ENCODE results near the gene GLTP.
"Not testable (repeated sequence)": the region's sequence is repeated elsewhere in the genome, so short reads cannot be mapped to it uniquely, and the experiment has no call there.

Gene GLTP

GRCh38 chr12:109880043-109880931, at the start of gene GLTP:
Gene GLTP, minus strand, starts transcription at chr12:109880541. Its CDS starts 167 bp downstream, at chr12:109880374.
- no peaks in the 10 kb centered on the region for H3F3A ChIP-seq (ENCODE audit: low read depth)
- H3K9me3 ChIP-seq (ENCODE audit: insufficient read depth, low read depth, low read length), result no peaks in the 10 kb centered on the region
- peak within 1 kb of the TSS; percentile 90 for H3K4me3 ChIP-seq (ENCODE audit: low read length, poor library complexity, severe bottlenecking)
- H4K20me1 ChIP-seq (ENCODE audit: insufficient read depth, low read length, poor library complexity, severe bottlenecking), result peaks cover 6% of the 10 kb centered on the region
- no peaks in the 10 kb centered on the region for H3K9me2 ChIP-seq (replicated peaks; ENCODE audit: low read depth, low read length)
- no peaks in the 10 kb centered on the region for H3K36me3 ChIP-seq (ENCODE audit: insufficient read depth, low read length)
- peak within 1 kb of the TSS; percentile 96 for H3K4me2 ChIP-seq (ENCODE audit: low read depth, low read length, poor library complexity, severe bottlenecking)
- TF ChIP-seq CTCF (conservative IDR thresholded peaks at IDR 0.05; ENCODE audit: low read length), result no peak; the same call in 1 of the 2 replicates
- TF ChIP-seq EZH2phosphoT487 (IDR thresholded peaks at IDR 0.05; ENCODE audit: borderline replicate concordance), result no peak
- no peaks in the 10 kb centered on the region for H3K27me3 ChIP-seq (ENCODE audit: insufficient read depth, low read length, poor library complexity, severe bottlenecking)
- H3K9ac ChIP-seq (ENCODE audit: low read depth, low read length, poor library complexity, severe bottlenecking), result peak within 1 kb of the TSS; percentile 82
- peaks cover 42% of the 10 kb centered on the region for H3K79me2 ChIP-seq (ENCODE audit: insufficient read depth, low read length)
- H2AFZ ChIP-seq (ENCODE audit: low read length), result peak within 1 kb of the TSS; percentile 97
- peaks cover 47% of the 10 kb centered on the region for H3K4me1 ChIP-seq (ENCODE audit: insufficient read depth, low read length, poor library complexity, severe bottlenecking)

- H3K9me3 ChIP-seq (ENCODE audit: insufficient read depth, low read depth, low read length), result not testable (repeated sequence)
These were observed 49.0 kb upstream of the GLTP start for GRCh38 chr12:109929326-109929725.

GRCh38 chr12:109928058-109928656, 47.8 kb upstream of the GLTP start:
- peaks cover 17% of the 10 kb centered on the region; the same call in 1 of the 2 replicates for H3K36me3 ChIP-seq (ENCODE audit: insufficient read depth, low read length)

More at GRCh38 chr12:109929326-109929725, 49.0 kb upstream of the GLTP start:
- not testable (repeated sequence) for H3K27me3 ChIP-seq (ENCODE audit: insufficient read depth, low read length, poor library complexity, severe bottlenecking); H3K4me1 ChIP-seq (ENCODE audit: insufficient read depth, low read length, poor library complexity, severe bottlenecking); H3K9ac ChIP-seq (ENCODE audit: low read depth, low read length, poor library complexity, severe bottlenecking); H3F3A ChIP-seq (ENCODE audit: low read depth); H3K4me2 ChIP-seq (ENCODE audit: low read depth, low read length, poor library complexity, severe bottlenecking); H3K9me2 ChIP-seq (replicated peaks; ENCODE audit: low read depth, low read length); H3K79me2 ChIP-seq (ENCODE audit: insufficient read depth, low read length); H3K4me3 ChIP-seq (ENCODE audit: low read length, poor library complexity, severe bottlenecking); H4K20me1 ChIP-seq (ENCODE audit: insufficient read depth, low read length, poor library complexity, severe bottlenecking); H2AFZ ChIP-seq (ENCODE audit: low read length)
- H3K36me3 ChIP-seq (ENCODE audit: insufficient read depth, low read length), result peaks cover 19% of the 10 kb centered on the region; the same call in 1 of the 2 replicates

GRCh38 chr12:109927622-109928021, 47.3 kb upstream of the GLTP start:
- TF ChIP-seq EZH2phosphoT487 (IDR thresholded peaks at IDR 0.05; ENCODE audit: borderline replicate concordance) (no peak), CTCF (conservative IDR thresholded peaks at IDR 0.05; ENCODE audit: low read length) (peak; percentile 73)

More at GRCh38 chr12:109928058-109928656, 47.8 kb upstream of the GLTP start:
- H3K4me3 ChIP-seq (ENCODE audit: low read length, poor library complexity, severe bottlenecking), result no peak overlapping the region
- no peaks in the 10 kb centered on the region for H3K9me2 ChIP-seq (replicated peaks; ENCODE audit: low read depth, low read length)
- no peak overlapping the region for H3K4me2 ChIP-seq (ENCODE audit: low read depth, low read length, poor library complexity, severe bottlenecking)
- no peak overlapping the region for H2AFZ ChIP-seq (ENCODE audit: low read length)
- H4K20me1 ChIP-seq (ENCODE audit: insufficient read depth, low read length, poor library complexity, severe bottlenecking), result no peaks in the 10 kb centered on the region
- TF ChIP-seq EZH2phosphoT487 (IDR thresholded peaks at IDR 0.05; ENCODE audit: borderline replicate concordance), result no peak
- no peaks in the 10 kb centered on the region for H3K27me3 ChIP-seq (ENCODE audit: insufficient read depth, low read length, poor library complexity, severe bottlenecking)
- H3K79me2 ChIP-seq (ENCODE audit: insufficient read depth, low read length), result no peaks in the 10 kb centered on the region
- no peaks in the 10 kb centered on the region for H3F3A ChIP-seq (ENCODE audit: low read depth)
- no peaks in the 10 kb centered on the region for H3K4me1 ChIP-seq (ENCODE audit: insufficient read depth, low read length, poor library complexity, severe bottlenecking)
- no peaks in the 10 kb centered on the region for H3K9me3 ChIP-seq (ENCODE audit: insufficient read depth, low read depth, low read length)
- no peak overlapping the region for H3K9ac ChIP-seq (ENCODE audit: low read depth, low read length, poor library complexity, severe bottlenecking)

More at GRCh38 chr12:109927622-109928021, 47.3 kb upstream of the GLTP start:
- Histone ChIP-seq H3K9me2 (replicated peaks; ENCODE audit: low read depth, low read length) (no peaks in the 10 kb centered on the region), H3K4me1 (ENCODE audit: insufficient read depth, low read length, poor library complexity, severe bottlenecking) (no peaks in the 10 kb centered on the region), H3K4me3 (ENCODE audit: low read length, poor library complexity, severe bottlenecking) (no peak overlapping the region), H4K20me1 (ENCODE audit: insufficient read depth, low read length, poor library complexity, severe bottlenecking) (no peaks in the 10 kb centered on the region), H2AFZ (ENCODE audit: low read length) (no peak overlapping the region), H3K9ac (ENCODE audit: low read depth, low read length, poor library complexity, severe bottlenecking) (no peak overlapping the region), H3K79me2 (ENCODE audit: insufficient read depth, low read length) (no peaks in the 10 kb centered on the region), H3K4me2 (ENCODE audit: low read depth, low read length, poor library complexity, severe bottlenecking) (no peak overlapping the region), H3F3A (ENCODE audit: low read depth) (no peaks in the 10 kb centered on the region), H3K27me3 (ENCODE audit: insufficient read depth, low read length, poor library complexity, severe bottlenecking) (no peaks in the 10 kb centered on the region), H3K36me3 (ENCODE audit: insufficient read depth, low read length) (peaks cover 13% of the 10 kb centered on the region; the same call in 1 of the 2 replicates), H3K9me3 (ENCODE audit: insufficient read depth, low read depth, low read length) (no peaks in the 10 kb centered on the region)
